NCI-H1092 treated with DMSO at 0.1 percent for 48 hours (cell line): Measurements from ENCODE around the gene SNX10.
"Not testable (repeated sequence)": the region's sequence is repeated elsewhere in the genome, so short reads cannot be mapped to it uniquely, and the experiment has no call there.

Source experiments
- DNase-seq: peaks from one replicate; lab custom pipeline; 2025; lab: John Stamatoyannopoulos, UW

SNX10 gene, protein sequence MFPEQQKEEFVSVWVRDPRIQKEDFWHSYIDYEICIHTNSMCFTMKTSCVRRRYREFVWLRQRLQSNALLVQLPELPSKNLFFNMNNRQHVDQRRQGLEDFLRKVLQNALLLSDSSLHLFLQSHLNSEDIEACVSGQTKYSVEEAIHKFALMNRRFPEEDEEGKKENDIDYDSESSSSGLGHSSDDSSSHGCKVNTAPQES

DNA sequence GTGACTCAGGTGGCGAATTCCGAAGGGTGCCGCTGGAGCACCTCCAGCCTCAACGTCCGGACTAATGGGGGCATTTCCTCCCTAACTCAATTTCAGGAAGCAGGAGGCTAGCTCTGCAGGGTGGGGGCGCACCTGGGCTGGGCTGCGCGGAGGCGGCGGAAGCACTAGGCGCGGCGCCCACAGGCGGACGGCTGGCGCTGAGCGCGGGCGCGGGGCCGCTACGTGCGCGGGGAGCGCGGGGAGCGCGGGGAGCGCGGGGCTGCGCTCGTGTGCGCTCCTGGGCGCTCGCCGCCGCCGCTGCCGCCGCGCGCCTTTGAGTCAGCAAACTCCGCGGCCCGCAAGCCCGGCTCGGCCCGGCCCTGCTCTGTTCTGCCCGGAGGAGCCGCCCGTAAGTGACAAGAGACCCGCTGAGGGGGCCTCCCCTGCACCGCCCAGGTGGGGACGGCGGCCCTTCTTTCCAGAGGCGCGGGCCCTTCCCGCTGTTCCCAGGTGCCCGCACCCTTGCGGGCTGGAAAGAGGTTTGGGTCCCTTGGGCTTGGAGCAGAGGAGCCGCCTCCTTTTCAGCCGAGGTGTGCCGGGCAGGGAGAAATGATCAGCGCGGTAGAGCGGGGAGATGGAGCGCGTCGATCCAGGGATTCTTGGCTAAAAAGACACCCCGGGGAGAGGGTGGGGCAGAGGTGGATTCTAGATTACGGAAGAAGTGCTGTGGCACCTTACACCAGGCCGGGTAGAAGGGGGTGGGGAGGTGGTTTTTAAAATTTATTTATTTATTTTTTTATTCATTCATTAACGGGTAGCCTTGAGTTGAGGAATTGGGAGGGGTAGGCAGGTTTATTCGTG, at the start of gene SNX10:
TSS of gene SNX10 (plus strand) at position 164 of the 840 bp plus-strand sequence. CDS start 54,581 bp downstream, outside the sequence.
- DNase-seq = peak; percentile 85

DNA sequence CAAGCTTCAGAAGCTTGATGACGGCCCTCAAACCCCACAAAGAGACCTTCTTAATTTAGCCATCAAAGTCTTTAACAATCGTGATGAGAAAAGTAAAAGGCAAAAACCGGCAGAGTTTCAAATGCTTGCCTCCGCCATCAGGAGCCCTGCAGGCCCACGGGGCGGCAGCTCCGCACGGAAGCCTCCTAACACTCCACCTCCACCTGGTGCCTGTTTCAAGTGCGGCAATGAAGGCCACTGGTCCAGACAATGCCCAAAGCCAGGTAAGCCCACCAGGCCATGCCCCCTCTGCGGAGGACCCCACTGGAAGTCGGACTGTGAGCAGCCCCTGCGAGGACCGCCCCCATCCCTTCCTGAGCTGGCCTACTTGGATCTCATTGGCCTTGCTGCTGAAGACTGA, 46.5 kb upstream of the SNX10 start:
- DNase-seq = no peak

DNA sequence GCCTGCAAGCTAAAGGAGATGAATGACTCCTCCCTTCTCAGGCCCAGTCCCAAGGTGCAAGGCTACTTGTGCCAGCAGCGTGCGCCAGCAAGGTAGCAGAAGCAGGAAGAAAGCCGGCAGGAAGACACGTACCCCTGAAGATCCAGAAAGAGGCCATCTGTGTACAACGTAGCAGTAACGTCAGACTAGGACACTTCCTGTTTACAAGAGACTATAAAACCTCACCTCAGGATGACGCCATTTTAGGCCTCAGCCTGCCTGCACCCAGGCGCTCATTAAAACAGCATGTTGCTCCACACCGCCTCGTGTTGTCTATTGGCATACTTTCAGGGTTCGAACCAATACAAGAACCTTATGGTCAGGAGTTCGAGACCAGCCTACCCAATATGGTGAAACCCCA, 41.4 kb upstream of the SNX10 start:
- DNase-seq = no peak

DNA sequence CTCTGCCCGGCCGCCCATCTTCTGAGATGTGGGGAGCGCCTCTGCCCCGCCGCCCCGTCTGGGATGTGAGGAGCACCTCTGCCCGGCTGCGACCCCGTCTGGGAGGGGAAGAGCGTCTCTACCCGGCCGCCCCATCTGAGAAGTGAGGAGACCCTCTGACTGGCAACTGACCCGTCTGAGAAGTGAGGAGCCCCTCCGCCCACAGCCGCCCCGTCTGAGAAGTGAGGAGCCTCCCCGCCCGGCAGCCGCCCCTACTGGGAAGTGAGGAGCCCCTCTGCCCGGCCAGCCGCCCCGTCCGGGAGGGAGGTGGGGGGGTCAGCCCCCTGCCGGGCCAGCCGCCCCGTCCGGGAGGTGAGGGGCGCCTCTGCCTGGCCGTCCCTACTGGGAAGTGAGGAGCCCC, 29.8 kb upstream of the SNX10 start:
- DNase-seq = not testable (repeated sequence)

DNA sequence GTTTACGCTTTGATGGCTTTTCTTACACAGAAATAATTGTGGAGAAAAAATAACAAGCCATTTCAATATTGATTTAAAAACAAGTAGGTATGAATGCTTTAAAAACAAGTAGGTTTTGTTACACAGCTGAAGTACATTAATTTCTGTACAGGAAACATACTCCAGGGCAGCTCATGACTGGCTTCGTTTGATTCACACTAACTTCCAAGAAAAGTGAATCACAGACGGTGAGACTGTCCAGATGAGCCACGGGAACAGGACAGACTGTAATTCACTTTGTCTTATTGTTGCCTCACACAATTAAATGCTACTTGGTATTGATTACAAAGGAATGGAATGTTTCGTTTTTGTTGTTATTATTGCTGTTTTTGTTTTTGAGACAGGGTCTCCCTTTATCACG, 26.6 kb upstream of the SNX10 start:
- DNase-seq = no peak

DNA sequence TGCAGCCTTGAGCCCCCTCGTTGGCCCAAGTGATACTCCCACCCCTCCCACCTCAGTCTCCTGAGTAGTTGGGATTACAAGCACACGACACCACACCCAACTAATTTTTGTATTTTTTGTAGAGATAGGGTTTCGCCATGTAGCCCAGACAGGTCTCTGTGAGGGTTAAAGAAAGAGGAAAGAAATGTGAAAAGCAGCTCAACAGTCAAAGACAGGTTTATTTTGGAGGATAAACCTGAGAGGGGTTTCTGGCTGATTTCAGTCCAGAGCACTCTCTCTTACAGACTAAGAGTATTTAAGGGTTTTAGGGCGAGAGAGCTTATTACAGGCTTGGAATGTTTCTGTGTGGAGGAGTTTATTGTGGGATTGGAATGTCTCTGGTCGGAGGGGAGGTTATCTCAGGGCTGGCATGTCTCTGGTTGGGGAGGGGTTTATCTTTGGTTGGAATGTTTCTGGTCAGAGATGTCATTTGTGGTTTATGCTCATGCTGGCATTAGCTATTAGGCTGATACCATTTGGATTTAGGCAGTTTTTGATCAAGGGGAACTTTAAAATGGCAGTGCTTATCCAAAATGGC, 26.1 kb upstream of the SNX10 start:
- no peak for DNase-seq

DNA sequence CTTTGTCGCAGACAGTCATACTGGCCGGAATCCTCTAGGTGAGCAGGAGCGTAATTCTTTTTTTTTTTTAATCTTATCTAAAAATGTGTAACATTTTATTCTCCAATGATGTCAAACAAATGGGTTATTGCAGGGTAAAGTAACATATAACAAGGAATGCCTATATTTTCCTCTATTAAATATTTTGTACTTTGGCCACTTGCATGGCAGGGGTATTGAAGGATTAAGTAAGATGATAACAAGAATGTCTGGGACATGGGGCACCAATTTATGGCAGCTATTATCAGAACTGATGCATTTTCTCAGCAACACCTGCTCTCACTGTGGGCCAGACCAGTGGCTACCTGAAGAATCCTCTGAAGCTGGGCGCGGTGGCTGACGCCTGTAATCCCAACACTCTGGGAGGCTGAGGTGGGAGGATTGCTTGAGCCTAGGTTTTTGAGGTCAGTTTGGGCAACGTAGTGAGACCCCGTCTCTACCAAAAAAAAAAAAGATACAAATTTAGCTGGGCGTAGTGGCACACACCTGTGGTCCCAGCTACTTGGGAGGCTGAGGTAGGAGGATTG, 24.0 kb upstream of the SNX10 start:
- DNase-seq = no peak

DNA sequence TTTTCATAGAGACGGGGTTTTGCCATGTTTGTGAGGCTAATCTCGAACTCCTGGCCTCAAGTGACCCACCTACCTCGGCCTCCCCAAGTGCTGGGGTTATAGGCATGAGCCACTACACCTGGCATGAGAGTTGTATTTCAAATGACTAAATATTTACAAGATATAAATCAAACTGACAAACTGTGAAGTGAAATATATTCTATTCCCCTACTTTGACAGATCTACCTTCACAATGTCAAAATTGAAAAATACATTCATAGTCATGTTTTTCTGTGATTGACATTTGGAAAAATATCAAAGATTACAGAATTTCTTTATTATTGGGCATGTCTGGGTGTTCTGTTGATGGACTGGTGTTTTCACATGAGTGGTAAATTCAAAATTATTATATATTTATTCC, 16.4 kb upstream of the SNX10 start:
- no peak for DNase-seq

DNA sequence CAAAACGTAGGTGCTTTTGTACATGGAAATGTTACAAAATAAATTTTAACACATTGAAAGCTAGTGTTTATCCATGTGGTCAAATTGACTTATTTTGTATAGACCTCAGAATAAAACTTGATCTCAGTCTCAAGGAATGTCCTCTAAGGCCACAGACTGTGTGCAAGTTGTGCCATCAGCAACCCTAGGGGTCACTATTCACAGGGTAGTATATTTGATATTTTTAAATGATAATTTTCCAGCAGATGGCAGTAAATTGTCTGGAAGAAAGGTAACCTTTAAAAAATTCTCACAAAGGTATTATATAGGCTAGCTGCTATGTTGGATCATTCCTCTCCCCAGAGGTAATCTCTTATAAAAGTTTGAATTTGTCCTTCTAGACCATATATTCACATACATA, 12.9 kb upstream of the SNX10 start:
- DNase-seq = peak; percentile 38

DNA sequence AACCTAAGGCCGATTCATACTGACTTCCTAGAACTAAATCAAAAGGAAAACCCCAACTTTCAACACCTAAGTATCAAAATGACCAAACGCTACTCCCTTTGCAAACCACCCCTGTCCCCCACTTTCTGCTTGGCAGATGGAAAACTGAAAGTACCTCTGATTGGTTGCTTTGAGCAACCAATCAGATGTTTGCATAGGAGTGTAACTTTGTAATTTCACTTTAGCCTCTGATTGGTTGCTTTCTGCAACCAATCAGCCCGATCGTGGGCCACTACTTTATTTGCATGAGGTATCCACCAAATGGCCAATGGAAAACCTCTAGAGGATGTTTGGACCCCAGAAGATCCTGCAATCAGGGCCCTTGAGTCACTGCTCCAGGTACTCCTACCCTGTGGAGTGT, 12.3 kb upstream of the SNX10 start:
- no peak for DNase-seq

DNA sequence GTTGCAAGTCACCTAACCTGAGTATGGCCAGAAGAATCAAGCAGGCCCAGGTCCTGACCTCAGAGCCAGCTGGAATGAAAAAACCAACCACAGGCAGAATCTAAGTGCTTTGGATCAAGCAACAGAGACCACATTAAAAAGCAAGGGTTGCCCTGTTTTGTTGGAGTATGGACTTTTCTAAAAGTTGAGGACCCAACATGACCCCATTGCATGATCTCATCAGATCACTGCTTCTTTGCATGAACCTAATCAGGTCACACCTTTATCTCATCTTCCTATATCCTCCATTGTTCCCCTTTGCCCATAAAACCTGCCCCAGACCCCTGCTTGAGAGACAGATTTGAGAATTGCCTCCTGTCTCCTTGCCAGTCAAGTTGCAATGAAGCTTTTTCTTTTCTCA, 11.6 kb upstream of the SNX10 start:
- no peak for DNase-seq

DNA sequence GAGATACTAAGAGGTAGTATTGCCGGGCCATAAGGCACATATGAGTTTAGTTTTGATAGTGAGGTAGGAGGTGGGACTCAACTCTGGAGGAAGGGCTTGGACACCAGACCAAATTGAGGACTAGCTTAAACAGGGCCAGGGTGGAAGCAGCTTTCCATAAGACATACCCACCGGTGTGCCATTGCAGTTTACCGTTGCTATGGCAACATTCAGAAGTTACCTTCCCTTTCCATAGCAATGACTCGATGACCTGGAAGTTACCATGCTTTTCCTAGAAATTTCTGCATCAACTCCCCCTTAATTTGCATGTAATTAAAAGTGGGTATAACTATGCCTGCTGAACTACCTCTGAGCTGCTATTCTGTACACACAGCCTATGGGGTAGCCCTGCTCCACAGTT, 10.9 kb upstream of the SNX10 start:
- DNase-seq = no peak

DNA sequence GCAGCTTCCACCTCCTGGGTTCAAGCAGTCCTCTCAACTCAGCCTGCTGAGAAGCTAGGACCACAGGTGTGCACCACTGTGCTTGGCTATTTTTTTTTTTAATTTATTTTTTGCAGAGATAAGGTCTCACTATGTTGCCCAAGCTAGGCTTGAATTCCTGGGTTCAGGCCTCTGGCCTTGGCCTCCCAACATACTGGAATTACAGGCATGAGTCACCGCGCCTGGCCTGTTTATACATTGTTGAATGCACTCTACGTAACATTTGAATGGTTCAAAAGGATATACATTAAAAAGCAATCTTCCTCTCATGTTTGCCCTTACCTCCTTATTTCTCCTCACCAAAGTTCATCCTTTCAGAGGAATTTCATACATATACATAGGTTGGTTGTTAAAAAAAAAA, 7.2 kb upstream of the SNX10 start:
- DNase-seq = no peak

DNA sequence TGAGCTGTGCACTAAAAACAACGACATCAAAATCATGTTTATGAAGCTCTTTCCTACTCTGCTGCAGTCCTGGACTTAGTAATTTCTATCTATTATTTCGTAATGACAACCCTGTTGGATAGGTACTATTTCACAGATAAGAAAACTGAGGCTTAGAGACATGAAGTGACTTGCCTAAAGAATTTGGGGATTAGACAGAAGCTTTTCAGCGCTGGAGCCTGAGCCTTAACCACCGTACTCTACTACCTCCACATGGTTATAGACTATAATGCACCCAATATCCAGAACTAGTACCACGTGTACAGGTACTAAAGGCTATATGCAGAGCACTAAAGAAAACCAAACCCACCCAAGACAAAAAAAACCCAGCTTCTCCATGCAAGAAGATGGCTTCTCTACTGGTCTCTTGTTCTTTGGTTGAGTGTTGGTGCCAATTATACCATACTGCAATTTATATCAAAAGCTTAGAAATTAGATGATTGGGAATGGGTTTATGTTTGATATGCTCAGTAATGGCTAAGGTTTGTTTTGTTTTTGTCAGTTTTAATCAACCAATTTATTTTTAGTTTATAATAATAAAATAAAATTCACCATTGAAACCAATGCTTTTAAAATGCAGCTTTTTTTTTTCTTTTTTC, 6.5 kb upstream of the SNX10 start:
- peak; percentile 22 for DNase-seq

DNA sequence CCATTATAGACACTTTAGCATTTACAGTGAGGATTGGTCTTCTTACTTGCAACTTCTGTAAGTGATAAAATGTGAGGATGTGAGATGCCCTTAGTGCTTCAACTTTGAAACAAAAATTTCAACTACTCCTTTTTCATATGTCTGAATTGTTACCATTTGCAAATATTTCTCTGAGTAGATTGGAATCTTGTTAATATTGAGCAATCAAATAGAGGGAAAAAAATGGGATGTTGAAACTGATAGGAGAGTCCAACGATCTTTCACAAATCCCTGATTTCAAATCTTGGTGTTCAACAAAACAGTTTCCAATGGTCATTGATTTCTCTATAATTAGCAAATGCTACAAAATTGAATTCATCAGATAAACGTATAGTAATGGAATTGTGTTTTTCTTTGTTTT, 5.5 kb upstream of the SNX10 start:
- no peak for DNase-seq

DNA sequence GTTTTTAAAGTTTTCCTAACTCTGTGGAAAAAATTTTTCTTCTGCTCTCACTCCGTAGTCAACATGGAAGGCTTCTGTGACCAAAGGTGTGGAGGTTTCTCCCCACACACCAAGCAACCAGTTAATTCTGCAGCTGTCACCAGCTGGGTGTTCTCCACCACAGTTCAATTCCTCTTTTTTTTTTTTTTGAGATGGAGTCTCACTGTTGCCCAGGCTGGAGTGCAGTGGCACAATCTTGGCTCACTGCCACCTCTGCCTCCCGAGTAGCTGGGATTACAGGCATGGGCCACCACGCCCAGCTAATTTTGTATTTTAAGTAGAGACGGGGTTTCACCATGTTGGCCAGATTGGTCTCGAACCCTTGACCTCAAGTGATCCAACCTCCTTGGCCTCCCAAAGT, 3.5 kb upstream of the SNX10 start:
- not testable (repeated sequence) for DNase-seq

DNA sequence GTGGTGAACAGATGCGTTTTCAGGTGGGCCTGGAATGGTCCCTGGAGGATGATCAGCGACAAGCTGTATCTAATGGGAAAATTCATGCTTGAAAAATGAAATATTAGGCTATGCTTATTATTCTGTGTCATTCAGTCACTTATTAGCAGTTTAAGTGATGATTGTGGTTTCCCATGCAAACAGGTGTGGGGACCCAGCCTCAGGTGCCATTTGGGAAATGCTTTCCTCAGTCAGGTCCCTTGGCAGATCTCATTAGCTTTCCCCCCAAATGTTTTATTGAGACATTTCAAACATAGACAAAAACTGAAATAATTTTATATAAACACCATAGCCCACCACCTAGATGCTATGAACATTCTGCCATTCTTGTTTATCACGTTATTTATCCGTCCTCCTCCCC, 411 bp upstream of the SNX10 start:
- no peak for DNase-seq

DNA sequence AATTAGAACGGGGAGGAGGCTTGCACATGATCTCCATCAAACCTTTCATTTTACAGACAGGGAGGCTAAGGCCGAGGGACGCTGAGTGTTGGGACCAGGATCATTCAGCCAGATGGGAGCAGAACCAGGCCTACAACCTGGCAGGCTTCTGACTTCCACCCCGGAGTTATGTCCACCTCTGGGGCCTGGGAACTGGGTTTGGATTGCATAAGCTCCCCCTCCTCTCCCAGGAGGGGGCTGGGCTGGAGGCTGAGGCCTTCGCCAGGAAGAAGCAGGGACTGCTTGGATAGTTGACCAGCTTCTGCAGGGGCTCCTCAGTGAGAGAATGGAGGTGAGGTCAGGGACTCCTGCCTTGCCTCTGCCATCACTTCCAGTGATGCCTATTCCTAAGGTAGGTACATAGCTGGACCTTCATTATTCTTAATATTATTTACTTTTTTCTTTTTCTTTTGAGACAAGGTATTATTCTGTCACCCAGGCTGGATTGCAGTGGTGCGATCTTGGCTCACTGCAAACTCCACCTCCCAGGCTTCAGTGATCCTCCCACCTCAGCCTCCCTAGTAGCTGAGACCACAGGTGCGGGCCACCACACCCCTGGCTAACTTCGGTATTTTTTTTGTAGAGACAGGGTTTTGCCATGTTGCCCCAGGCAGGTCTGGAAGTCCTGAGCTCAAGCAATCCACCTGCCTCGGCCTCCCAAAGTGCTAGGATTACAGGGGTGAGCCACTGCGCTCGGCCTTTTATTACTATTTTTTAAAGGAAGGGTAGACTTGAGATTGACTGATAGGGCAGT, 1.3 kb downstream of the SNX10 start:
- DNase-seq = peak; percentile 31

DNA sequence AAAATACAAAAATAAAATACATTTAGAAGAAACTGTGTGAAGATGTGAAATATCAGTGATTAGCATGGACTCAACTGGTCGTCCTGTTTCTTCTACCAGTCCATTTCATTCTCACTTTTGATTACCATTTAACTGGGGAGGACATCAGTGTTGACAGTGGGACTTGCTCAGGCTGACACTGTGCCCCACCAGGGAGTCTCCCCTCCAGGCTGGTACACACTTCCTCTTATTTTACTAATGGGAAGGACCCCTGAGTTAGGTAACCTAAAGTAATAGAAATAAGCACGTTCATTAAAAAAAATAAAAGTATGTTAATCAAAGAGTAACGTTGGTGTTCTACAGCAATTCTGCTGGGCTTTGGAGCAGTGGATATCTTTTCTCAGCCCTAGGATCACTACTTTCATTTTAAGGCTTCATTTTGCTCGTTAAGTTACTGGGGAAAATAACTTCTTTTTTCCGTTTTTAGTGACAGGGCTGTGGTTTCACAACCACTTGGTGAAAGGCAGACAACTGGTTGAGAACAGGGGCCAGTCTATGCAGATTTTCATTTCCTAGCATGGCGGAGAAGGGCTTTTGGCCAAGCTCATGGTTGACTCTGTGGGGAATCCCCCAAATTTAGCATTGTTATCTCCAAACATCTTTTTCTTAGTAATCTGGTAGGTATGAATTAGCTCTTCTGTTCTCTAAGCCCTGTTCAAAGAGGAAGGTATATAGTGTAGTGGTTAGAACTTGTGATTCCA, 2.1 kb downstream of the SNX10 start:
- DNase-seq = no peak

DNA sequence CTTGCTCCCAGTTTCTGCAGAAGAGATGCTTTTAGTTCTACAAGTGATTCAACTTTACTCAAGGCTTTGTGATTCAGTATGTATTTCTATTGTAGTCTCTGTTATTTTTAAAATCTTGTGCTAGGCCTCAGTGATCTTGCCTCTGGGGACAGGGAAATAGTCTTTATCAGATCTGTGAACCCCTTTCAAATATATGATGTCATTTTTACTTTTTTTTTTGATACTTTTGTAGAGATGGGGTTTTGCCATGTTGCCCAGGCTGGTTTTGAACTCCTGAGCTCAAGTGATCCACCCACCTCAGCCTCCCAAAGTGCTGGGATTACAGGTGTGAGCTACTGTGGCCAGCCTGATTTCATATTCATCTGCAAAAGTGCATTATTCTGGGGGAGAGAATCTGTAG, 3.4 kb downstream of the SNX10 start:
- no peak for DNase-seq

DNA sequence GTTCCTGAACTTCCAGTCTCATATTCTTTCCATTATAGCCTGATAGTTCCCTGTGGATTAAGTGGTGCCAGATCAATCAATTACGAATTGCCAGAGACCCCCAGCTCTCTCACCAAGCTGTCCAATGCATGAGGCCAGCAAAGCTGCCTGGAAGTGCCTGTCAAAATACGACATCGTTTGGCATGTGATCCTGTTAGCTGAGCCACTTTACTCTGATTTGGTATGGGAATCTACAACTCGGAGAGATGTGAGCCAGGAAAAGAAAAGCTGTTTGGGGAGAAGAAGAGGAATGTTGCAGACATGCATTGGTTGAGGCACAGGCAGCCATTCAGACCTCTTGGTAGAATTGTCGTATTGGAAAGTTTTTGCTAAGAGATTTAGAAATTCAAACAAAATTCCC, 3.9 kb downstream of the SNX10 start:
- DNase-seq = no peak
